SK-N-SH (cell line): Measurements from ENCODE around the gene DNAAF9.

ENCODE experiments used
- CTCF ChIP-seq: fragments of 200-600 bp; sonication (generic); IDR thresholded peaks from 2 replicates; pipeline ENCODE4 v1.6.1; 2017; ENCODE audit warnings: antibody characterized with exemption, mild to moderate bottlenecking, moderate library complexity
- EZH2phosphoT487 ChIP-seq: fragments of 200-600 bp; sonication (generic); IDR thresholded peaks from 2 replicates; pipeline ENCODE4 v1.6.1; 2017; ENCODE audit warnings: low read depth, mixed run types, mild to moderate bottlenecking, antibody characterized with exemption, moderate library complexity, borderline replicate concordance
- POLR2AphosphoS5 ChIP-seq: IDR thresholded peaks from 2 replicates; pipeline ENCODE4 v1.6.1; 2012; ENCODE audit warnings: low read depth, low read length

DNA sequence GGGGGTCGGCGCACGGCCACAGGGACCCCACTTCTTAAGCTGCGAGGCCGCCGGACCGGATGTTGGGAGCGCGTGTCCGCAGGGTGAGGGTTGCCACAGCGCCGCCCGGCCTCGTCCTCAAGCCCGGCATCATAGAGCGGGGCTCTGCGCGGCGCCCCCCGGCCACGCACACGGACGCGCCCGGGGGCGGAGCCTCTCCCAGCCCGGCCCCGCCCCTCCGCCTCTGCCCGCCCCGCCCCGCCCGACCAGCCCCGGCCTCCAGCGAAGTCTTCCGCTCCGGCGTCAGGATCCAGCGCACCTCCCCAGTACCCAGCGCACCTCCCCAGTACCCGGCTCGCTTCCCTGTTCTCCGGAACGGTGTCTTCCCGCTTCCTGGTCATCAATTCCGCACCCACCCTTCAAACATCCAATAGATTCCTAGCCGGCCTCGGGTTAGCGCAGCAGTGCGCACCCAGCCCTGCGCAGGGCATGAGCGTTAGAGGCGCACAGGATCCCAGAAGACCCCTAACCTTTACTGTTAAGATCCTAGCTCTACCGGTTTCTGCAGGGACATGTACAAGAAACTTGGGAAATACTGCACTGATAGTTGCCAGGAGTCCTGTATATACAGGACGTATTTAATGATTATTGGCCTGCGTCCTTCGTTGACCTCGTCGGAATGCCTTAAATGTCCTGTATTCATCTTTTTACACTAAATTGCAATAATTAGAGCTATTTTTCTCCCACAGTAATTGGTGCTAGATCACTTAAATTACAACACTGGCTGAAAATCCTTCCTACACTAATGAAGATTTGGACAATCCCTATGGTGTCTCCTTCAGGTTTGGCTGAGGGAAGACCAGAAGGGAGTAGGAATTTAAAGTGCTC, 535 bp upstream of the DNAAF9 start:
- TF ChIP-seq CTCF (no peak), EZH2phosphoT487 (no peak), POLR2AphosphoS5 (peak; percentile 60; the same call in 1 of the 2 replicates)
